ENCODE results near the gene FGGY.

- TF ChIP-seq, protein P1, sequence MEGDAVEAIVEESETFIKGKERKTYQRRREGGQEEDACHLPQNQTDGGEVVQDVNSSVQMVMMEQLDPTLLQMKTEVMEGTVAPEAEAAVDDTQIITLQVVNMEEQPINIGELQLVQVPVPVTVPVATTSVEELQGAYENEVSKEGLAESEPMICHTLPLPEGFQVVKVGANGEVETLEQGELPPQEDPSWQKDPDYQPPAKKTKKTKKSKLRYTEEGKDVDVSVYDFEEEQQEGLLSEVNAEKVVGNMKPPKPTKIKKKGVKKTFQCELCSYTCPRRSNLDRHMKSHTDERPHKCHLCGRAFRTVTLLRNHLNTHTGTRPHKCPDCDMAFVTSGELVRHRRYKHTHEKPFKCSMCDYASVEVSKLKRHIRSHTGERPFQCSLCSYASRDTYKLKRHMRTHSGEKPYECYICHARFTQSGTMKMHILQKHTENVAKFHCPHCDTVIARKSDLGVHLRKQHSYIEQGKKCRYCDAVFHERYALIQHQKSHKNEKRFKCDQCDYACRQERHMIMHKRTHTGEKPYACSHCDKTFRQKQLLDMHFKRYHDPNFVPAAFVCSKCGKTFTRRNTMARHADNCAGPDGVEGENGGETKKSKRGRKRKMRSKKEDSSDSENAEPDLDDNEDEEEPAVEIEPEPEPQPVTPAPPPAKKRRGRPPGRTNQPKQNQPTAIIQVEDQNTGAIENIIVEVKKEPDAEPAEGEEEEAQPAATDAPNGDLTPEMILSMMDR (IDR thresholded peaks at IDR 0.05; ENCODE audit: low read depth, low read length, missing input control), result no peak
- TF ChIP-seq EGR1 (IDR thresholded peaks at IDR 0.05; ENCODE audit: low read depth in 2 of 2), result no peak
- TF ChIP-seq, protein P2, sequence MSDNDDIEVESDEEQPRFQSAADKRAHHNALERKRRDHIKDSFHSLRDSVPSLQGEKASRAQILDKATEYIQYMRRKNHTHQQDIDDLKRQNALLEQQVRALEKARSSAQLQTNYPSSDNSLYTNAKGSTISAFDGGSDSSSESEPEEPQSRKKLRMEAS (IDR thresholded peaks at IDR 0.05), result no peak
- TF ChIP-seq SP1 (IDR thresholded peaks at IDR 0.05), result no peak
- TF ChIP-seq JUND (IDR thresholded peaks at IDR 0.05), result no peak
- no peak for TF ChIP-seq RAD21 (IDR thresholded peaks at IDR 0.05)
These were observed 328.5 kb downstream of the FGGY start for GRCh38 chr1:59625384-59625783.

Data from liver (tissue), 3 donors.